ENCODE measurements around the gene PIANP.

- TF ChIP-seq POLR2A (IDR thresholded peaks at IDR 0.05; ENCODE audit: low read depth) (no peak), CTCF (IDR thresholded peaks at IDR 0.05) (no peak), POLR2AphosphoS5 (IDR thresholded peaks at IDR 0.05) (no peak), EP300 (IDR thresholded peaks at IDR 0.05) (no peak)
Observed at GRCh38 chr12:6696690-6697583, 3.7 kb downstream of the PIANP start.
